ENCODE results near the gene TUT4.

- TF ChIP-seq, protein P1, sequence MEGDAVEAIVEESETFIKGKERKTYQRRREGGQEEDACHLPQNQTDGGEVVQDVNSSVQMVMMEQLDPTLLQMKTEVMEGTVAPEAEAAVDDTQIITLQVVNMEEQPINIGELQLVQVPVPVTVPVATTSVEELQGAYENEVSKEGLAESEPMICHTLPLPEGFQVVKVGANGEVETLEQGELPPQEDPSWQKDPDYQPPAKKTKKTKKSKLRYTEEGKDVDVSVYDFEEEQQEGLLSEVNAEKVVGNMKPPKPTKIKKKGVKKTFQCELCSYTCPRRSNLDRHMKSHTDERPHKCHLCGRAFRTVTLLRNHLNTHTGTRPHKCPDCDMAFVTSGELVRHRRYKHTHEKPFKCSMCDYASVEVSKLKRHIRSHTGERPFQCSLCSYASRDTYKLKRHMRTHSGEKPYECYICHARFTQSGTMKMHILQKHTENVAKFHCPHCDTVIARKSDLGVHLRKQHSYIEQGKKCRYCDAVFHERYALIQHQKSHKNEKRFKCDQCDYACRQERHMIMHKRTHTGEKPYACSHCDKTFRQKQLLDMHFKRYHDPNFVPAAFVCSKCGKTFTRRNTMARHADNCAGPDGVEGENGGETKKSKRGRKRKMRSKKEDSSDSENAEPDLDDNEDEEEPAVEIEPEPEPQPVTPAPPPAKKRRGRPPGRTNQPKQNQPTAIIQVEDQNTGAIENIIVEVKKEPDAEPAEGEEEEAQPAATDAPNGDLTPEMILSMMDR (IDR thresholded peaks at IDR 0.05): no peak
- TF ChIP-seq POLR2AphosphoS5 (IDR thresholded peaks at IDR 0.05): no peak
These were observed 722 bp upstream of the TUT4 start for GRCh38 chr1:52553362-52554266.

Data from suprapubic skin (tissue), 3 donors.